GM12872 (cell line): ENCODE measurements around the gene ST6GALNAC3.

Experiments used
- TF ChIP-seq, protein P1 (sequence below): IDR thresholded peaks from 3 replicates; pipeline ENCODE4 v1.5.1; 2011; ENCODE audit warnings: low read depth, mild to moderate bottlenecking, low read length, moderate library complexity; ENCODE audit not compliant: insufficient read depth

ST6GALNAC3 gene

GRCh38 chr1:76290271-76290670, 215.7 kb downstream of the ST6GALNAC3 start:
- TF ChIP-seq, protein P1, sequence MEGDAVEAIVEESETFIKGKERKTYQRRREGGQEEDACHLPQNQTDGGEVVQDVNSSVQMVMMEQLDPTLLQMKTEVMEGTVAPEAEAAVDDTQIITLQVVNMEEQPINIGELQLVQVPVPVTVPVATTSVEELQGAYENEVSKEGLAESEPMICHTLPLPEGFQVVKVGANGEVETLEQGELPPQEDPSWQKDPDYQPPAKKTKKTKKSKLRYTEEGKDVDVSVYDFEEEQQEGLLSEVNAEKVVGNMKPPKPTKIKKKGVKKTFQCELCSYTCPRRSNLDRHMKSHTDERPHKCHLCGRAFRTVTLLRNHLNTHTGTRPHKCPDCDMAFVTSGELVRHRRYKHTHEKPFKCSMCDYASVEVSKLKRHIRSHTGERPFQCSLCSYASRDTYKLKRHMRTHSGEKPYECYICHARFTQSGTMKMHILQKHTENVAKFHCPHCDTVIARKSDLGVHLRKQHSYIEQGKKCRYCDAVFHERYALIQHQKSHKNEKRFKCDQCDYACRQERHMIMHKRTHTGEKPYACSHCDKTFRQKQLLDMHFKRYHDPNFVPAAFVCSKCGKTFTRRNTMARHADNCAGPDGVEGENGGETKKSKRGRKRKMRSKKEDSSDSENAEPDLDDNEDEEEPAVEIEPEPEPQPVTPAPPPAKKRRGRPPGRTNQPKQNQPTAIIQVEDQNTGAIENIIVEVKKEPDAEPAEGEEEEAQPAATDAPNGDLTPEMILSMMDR, result no peak

- TF ChIP-seq, protein P1, result no peak
These were observed 216.6 kb downstream of the ST6GALNAC3 start for GRCh38 chr1:76291191-76291590.

DNA sequence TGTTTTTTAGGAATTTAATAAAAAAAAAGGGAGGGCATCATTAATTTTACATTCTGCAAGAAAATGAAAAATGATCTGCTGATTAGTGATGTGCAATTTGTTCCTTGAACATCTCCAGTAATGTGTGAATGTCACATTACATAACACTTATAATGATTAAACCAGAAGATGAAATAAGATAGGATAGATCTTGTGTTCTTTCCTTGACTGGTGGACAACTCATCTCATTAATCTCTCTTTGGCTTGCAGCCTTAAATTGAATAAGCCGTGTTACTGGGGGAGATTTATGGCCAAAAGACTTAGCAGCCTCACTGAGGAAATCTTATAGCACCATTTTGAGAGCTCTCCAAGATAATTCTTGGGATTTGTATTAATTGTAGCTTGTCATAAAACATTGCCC, 217.2 kb downstream of the ST6GALNAC3 start:
- TF ChIP-seq, protein P1, result no peak

DNA sequence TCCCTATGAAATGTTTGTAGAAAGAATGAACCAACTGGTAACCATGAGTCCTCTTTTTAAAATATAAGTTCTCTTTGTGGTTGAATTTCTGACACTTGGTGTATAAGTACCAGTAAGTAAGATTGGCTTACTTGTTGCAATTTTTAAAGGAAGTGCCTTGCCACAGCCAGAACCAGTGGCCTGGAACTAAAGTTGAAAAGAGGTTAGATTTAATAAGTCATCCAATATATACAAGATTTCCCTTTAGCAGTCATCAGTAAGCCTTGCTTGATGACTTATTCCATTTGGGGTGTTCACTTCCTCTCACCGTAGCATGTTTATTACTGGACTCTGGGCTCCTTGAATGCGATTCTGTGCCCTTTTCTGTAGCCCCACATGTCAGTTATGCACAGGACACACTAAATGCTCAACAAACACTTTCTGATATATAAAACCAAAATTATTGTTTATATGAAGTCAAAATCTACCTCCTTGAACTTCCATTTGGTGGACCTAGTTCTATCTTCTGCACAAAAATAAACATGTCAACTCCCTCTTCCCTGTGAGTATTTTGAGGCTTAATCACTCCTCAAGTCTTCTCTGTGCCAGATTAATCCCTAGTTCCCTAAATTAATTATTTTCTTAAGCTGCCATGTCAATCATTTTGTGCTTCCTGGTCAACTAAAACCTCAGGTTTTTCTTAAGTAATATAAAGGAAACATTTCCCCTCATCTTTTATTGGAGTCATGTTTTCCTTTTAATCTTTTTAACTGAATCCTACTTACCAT, 218.1 kb downstream of the ST6GALNAC3 start:
- TF ChIP-seq, protein P1, result no peak

DNA sequence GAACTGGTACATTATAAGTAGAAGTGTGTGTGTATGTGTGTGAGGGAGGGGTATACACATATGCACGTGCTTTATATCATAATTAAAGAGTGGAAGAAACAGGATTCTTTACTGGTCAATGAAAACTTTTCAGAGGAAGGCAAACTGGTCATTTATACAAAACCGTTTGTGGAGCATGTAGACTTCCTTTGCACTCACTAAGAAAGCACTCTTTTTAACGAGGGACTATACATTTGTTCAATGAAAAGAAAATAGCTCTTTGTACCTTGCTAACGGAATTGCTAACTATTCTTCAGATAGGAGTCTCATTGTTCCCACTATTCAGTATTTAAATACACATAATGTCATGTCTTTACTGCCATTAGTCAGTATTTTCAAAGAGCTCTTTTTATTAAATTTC, 219.3 kb downstream of the ST6GALNAC3 start:
- TF ChIP-seq, protein P1, result no peak

DNA sequence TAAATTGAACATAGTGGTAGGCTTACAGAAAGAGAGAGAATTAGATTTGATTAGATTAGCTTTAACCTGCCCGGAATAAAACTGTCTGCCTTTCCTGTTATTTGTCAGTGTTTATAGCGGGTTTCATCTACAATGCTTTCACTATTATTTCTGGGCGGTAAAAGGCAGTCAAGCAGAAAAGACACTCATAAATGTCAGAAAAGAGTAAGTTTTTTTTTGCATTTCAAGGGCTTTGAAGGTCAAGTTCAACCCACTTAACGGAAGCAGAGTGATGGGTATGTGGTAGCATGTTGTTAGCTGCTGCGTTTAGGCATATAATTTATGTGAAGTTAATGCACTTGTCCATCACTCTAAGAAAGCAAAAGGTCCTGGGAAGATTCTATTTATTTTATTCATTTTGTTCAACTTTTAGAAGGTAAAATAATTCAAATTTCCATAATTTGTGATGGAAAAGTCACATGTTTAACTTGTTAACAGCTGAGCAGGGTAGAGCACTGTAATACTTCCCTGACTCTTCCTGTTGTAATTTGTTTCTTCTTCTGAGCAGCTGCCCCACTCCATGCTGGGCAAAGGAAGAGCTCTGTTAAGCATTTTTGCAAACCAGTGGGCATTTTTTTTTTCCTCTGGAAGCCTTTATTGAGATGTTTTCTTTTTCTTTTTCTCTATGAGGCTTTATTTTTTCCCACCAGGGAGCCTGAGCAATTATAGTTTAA, 220.1 kb downstream of the ST6GALNAC3 start:
- TF ChIP-seq, protein P1, result no peak

DNA sequence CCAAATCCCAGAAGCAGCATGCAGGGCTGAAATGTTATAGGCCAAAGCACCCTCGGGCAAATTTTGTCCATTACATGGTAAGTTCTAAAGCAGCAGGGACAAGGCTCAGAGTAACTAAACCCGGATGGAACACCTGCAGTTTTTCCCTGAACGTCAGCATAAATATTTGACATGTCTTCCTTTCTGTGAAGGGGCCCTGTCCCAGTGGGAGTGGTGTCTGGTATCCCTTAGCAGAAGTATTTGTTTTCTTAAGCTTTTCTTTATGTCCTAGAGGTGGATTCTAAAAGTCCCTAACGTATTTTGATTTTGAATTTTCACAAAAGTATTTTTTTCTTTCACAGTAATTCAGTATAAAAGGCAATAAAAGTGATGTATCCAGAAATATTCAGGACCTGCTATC, 223.9 kb downstream of the ST6GALNAC3 start:
- TF ChIP-seq, protein P1, result no peak
